Stimulated activated memory B cell treated with anti-CD40 and anti-IgM and Interleukin-4, amounts not matched to agents 10 μg/mL and 1 μg/mL and 100 μg/mL, for 72 hours (primary cell): ENCODE measurements around the gene MRRF.

Experiments
- ATAC-seq: fragments of 150-1000 bp; cut with Tn5 transposase; 2 replicates; pipeline ENCODE4 v1.10.0; 2021
- H3K27ac Mint-ChIP-seq: one replicate; pipeline ENCODE4 v1.8.0; 2022; ENCODE audit warnings: mild to moderate bottlenecking, mixed read lengths
- H3K27me3 Mint-ChIP-seq: one replicate; pipeline ENCODE4 v1.8.0; 2022; ENCODE audit warnings: mixed read lengths
- H3K36me3 Mint-ChIP-seq: one replicate; pipeline ENCODE4 v1.8.0; 2022; ENCODE audit warnings: mixed read lengths
- H3K4me1 Mint-ChIP-seq: one replicate; pipeline ENCODE4 v1.8.0; 2022; ENCODE audit warnings: mixed read lengths
- H3K4me3 Mint-ChIP-seq: one replicate; pipeline ENCODE4 v1.8.0; 2022; ENCODE audit warnings: mild to moderate bottlenecking, moderate library complexity, mixed read lengths
- H3K9me3 Mint-ChIP-seq: one replicate; pipeline ENCODE4 v1.8.0; 2022; ENCODE audit warnings: mixed read lengths

The MRRF gene

GRCh38 chr9:122264360-122265148, at the start of gene MRRF, which contains the start of gene RBM18:
TSS of gene MRRF (plus strand) at chr9:122264882. CDS start at chr9:122270892, 6,010 bp downstream.
TSS of gene RBM18 (minus strand) at chr9:122264840. CDS start at chr9:122261492, 3,348 bp downstream.
- Mint-ChIP-seq H3K27ac (peak within 1 kb of the TSS; percentile 99), H3K4me1 (peaks cover 44% of the 10 kb centered on the region), H3K36me3 (peaks cover 23% of the 10 kb centered on the region), H3K27me3 (no peaks in the 10 kb centered on the region), H3K4me3 (peak within 1 kb of the TSS; percentile 98), H3K9me3 (no peaks in the 10 kb centered on the region)
- peak; percentile 94 for ATAC-seq

- peaks cover 83% of the 10 kb centered on the region for H3K27me3 Mint-ChIP-seq
- H3K27ac Mint-ChIP-seq = no peak overlapping the region
- H3K4me3 Mint-ChIP-seq = no peak overlapping the region
- no peak for ATAC-seq
- H3K4me1 Mint-ChIP-seq = peaks cover 34% of the 10 kb centered on the region
- no peaks in the 10 kb centered on the region for H3K36me3 Mint-ChIP-seq
- no peaks in the 10 kb centered on the region for H3K9me3 Mint-ChIP-seq
These were observed 49.0 kb upstream of the MRRF start for GRCh38 chr9:122215663-122216062.

GRCh38 chr9:122216138-122216797, 48.4 kb upstream of the MRRF start:
- Mint-ChIP-seq H3K4me1 (peaks cover 34% of the 10 kb centered on the region), H3K4me3 (no peak overlapping the region), H3K27me3 (peaks cover 83% of the 10 kb centered on the region), H3K9me3 (no peaks in the 10 kb centered on the region), H3K36me3 (no peaks in the 10 kb centered on the region), H3K27ac (no peak overlapping the region)
- ATAC-seq = no peak

GRCh38 chr9:122216798-122217418, 47.8 kb upstream of the MRRF start:
- peaks cover 34% of the 10 kb centered on the region for H3K4me1 Mint-ChIP-seq
- H3K4me3 Mint-ChIP-seq = no peak overlapping the region
- no peak for ATAC-seq
- H3K9me3 Mint-ChIP-seq = no peaks in the 10 kb centered on the region
- no peak overlapping the region for H3K27ac Mint-ChIP-seq
- peaks cover 90% of the 10 kb centered on the region for H3K27me3 Mint-ChIP-seq
- no peaks in the 10 kb centered on the region for H3K36me3 Mint-ChIP-seq

GRCh38 chr9:122217640-122218039, 47.0 kb upstream of the MRRF start:
- H3K36me3 Mint-ChIP-seq = no peaks in the 10 kb centered on the region
- no peak overlapping the region for H3K4me3 Mint-ChIP-seq
- H3K27ac Mint-ChIP-seq = no peak overlapping the region
- H3K9me3 Mint-ChIP-seq = no peaks in the 10 kb centered on the region
- peaks cover 35% of the 10 kb centered on the region for H3K4me1 Mint-ChIP-seq
- ATAC-seq = no peak
- peaks cover 92% of the 10 kb centered on the region for H3K27me3 Mint-ChIP-seq

- H3K9me3 Mint-ChIP-seq = no peaks in the 10 kb centered on the region
- ATAC-seq = peak; percentile 10
- peaks cover 39% of the 10 kb centered on the region for H3K4me1 Mint-ChIP-seq
- H3K27me3 Mint-ChIP-seq = peaks cover 92% of the 10 kb centered on the region
- H3K4me3 Mint-ChIP-seq = no peak overlapping the region
- no peak overlapping the region for H3K27ac Mint-ChIP-seq
- H3K36me3 Mint-ChIP-seq = no peaks in the 10 kb centered on the region
These were observed 46.4 kb upstream of the MRRF start for GRCh38 chr9:122218071-122218934.

GRCh38 chr9:122218935-122219855, 45.5 kb upstream of the MRRF start:
- Mint-ChIP-seq H3K4me1 (peaks cover 36% of the 10 kb centered on the region), H3K36me3 (no peaks in the 10 kb centered on the region), H3K27me3 (peaks cover 93% of the 10 kb centered on the region), H3K27ac (no peak overlapping the region), H3K4me3 (peak overlapping the region; percentile 61), H3K9me3 (no peaks in the 10 kb centered on the region)
- peak; percentile 21 for ATAC-seq

GRCh38 chr9:122219856-122220672, 44.6 kb upstream of the MRRF start:
- H3K9me3 Mint-ChIP-seq = no peaks in the 10 kb centered on the region
- no peaks in the 10 kb centered on the region for H3K36me3 Mint-ChIP-seq
- H3K27me3 Mint-ChIP-seq = peaks cover 93% of the 10 kb centered on the region
- no peak overlapping the region for H3K27ac Mint-ChIP-seq
- H3K4me3 Mint-ChIP-seq = peak overlapping the region; percentile 10
- ATAC-seq = no peak
- H3K4me1 Mint-ChIP-seq = peaks cover 36% of the 10 kb centered on the region

GRCh38 chr9:122220673-122221182, 44.0 kb upstream of the MRRF start:
- H3K27me3 Mint-ChIP-seq = peaks cover 93% of the 10 kb centered on the region
- H3K36me3 Mint-ChIP-seq = no peaks in the 10 kb centered on the region
- H3K4me3 Mint-ChIP-seq = no peak overlapping the region
- peaks cover 36% of the 10 kb centered on the region for H3K4me1 Mint-ChIP-seq
- H3K9me3 Mint-ChIP-seq = no peaks in the 10 kb centered on the region
- no peak overlapping the region for H3K27ac Mint-ChIP-seq
- ATAC-seq = no peak

GRCh38 chr9:122221183-122221811, 43.4 kb upstream of the MRRF start:
- H3K27me3 Mint-ChIP-seq = peaks cover 93% of the 10 kb centered on the region
- ATAC-seq = no peak
- H3K4me3 Mint-ChIP-seq = no peak overlapping the region
- no peaks in the 10 kb centered on the region for H3K36me3 Mint-ChIP-seq
- peaks cover 36% of the 10 kb centered on the region for H3K4me1 Mint-ChIP-seq
- H3K9me3 Mint-ChIP-seq = no peaks in the 10 kb centered on the region
- no peak overlapping the region for H3K27ac Mint-ChIP-seq

- ATAC-seq = no peak
- Mint-ChIP-seq H3K4me1 (peaks cover 35% of the 10 kb centered on the region), H3K4me3 (no peak overlapping the region), H3K36me3 (no peaks in the 10 kb centered on the region), H3K27ac (no peak overlapping the region), H3K9me3 (no peaks in the 10 kb centered on the region), H3K27me3 (peaks cover 88% of the 10 kb centered on the region)
These were observed 41.9 kb upstream of the MRRF start for GRCh38 chr9:122222791-122223190.

- Mint-ChIP-seq H3K27me3 (peaks cover 82% of the 10 kb centered on the region), H3K4me1 (peaks cover 28% of the 10 kb centered on the region), H3K4me3 (no peak overlapping the region), H3K9me3 (no peaks in the 10 kb centered on the region), H3K27ac (no peak overlapping the region), H3K36me3 (no peaks in the 10 kb centered on the region)
- ATAC-seq = no peak
These were observed 41.2 kb upstream of the MRRF start for GRCh38 chr9:122223435-122223834.
